Prostate gland (tissue), 2 donors: Measurements from ENCODE around the gene B3GNT4.

ENCODE experiments used
- POLR2A ChIP-seq: fragments of 450-650 bp; IDR thresholded peaks from one replicate; pipeline ENCODE4 v1.6.1; 2016; ENCODE audit warnings: antibody characterized with exemption, mild to moderate bottlenecking
- TF ChIP-seq, protein P1 (sequence below), 4 experiments: fragments of 200-600 bp in 2 of 4; fragments of 450-650 bp in 2 of 4; sonication (generic) in 2 of 4; IDR thresholded peaks; 1 replicate in 3 of 4; 2 replicates in 1 of 4; pipeline ENCODE4 v1.5.1; 2016 to 2019; ENCODE audit warnings: antibody characterized with exemption in 4 of 4, mild to moderate bottlenecking in 2 of 4, moderate library complexity in 2 of 4

- TF ChIP-seq, protein P1, sequence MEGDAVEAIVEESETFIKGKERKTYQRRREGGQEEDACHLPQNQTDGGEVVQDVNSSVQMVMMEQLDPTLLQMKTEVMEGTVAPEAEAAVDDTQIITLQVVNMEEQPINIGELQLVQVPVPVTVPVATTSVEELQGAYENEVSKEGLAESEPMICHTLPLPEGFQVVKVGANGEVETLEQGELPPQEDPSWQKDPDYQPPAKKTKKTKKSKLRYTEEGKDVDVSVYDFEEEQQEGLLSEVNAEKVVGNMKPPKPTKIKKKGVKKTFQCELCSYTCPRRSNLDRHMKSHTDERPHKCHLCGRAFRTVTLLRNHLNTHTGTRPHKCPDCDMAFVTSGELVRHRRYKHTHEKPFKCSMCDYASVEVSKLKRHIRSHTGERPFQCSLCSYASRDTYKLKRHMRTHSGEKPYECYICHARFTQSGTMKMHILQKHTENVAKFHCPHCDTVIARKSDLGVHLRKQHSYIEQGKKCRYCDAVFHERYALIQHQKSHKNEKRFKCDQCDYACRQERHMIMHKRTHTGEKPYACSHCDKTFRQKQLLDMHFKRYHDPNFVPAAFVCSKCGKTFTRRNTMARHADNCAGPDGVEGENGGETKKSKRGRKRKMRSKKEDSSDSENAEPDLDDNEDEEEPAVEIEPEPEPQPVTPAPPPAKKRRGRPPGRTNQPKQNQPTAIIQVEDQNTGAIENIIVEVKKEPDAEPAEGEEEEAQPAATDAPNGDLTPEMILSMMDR (IDR thresholded peaks at IDR 0.05) = no peak
- TF ChIP-seq POLR2A = no peak
Measured at GRCh38 chr12:122172262-122172939, 31.1 kb upstream of the B3GNT4 start.
